D341Med (cell line): ENCODE results near the gene PDE10A.
"Not testable (repeated sequence)": the region's sequence is repeated elsewhere in the genome, so short reads cannot be mapped to it uniquely, and the experiment has no call there.

Experiments used
- DNase-seq: peaks from one replicate; pipeline ENCODE4 v3.0.0; 2012; ENCODE audit warnings: low spot score

The PDE10A gene

GRCh38 chr6:165586706-165587105 is 76.3 kb downstream of the PDE10A start:
- no peak for DNase-seq

DNA sequence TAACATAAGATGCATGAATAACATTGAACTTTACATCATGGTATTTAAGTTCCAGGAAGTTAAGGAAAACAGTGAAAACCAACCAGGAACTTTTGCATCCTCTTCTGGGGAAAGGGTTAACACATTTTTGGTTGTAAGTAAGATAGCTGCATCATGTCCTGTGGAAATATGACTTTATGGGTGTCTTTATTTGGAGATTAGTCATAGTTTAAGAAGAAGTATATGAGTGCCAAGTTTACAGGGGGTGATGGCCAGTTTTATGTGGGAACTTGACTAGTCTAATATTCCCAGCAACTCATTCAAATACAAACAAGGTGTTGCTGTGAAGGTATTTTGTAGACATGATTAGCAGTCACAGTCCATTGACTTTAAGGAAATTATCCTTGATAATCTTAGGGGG is 78.0 kb downstream of the PDE10A start:
- DNase-seq, result no peak

GRCh38 chr6:165584541-165584940 is 78.5 kb downstream of the PDE10A start:
- DNase-seq, result no peak

DNA sequence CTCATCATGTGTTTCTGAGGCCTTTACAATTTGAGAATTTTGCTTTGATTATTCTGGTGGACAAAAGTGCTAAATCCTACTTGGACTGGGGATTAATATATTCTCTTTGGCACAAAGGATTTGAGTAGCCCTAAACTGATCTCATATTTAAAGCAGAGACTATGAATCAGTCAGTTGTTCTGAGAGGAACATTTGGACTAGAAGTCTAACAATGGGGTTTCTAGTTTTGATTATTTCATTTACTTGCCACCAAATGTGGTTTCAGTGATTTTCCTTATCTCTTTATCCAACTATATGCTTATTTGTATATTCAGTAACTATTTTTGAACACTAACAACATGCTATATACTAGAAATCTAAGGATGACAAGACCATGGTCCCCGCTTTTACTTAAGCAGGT is 81.4 kb downstream of the PDE10A start:
- no peak for DNase-seq

GRCh38 chr6:165580136-165580535 is 82.9 kb downstream of the PDE10A start:
- no peak for DNase-seq

DNA sequence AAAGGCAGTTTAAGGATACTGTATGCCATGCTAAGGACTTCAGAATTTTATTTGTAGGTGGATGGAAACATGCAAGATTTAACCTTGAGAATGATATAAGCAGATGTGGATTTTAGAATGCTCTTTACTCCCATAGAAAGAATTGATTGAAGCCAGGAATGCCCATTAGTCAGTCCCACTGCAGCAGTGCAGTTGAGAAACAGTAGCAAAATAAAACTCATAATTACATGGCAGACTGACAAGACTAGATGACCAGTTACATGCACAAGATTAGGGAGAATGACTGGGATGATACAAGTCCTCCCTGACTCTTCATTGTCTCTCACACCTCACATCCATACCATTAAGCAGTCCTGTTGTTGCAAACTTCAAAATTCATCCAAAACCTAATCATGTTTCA is 83.9 kb downstream of the PDE10A start:
- no peak for DNase-seq

DNA sequence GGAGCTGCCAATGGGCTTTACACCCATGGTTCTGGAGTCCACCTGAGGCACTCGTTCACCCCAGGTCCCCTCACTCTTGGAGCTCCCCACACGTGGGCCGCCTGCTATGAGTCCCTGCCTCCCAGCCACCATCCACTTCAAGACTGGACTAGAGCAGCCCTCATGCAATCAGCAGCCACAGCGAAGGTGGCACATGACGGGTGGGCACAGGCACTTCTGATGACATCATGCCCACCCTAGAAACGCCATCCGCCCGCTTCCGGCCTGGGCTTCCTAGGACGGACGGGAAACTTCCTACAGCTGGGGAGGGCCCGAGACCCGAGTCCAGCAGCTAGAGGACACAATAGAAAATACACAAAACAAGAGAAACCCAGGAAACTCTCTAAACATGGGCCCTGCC is 85.5 kb downstream of the PDE10A start:
- no peak for DNase-seq

DNA sequence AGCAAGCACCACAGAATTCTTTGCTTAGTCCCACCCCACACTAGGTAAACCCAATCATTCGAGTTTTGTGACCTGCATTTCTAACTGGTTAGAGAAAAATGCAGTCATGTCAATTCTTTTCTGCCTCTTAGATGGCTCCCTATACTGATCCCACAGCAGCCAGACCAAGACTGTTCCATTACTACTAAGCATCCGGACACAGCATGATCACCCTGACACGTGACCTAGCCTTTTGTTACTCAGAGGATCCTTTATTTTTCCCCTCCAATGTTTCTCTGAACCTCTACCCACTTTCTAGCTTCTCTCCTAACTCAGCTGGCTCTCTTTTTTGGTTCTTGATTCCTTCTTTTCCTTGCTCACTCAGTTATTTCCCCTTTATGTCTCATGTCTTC is 87.9 kb downstream of the PDE10A start:
- DNase-seq, result no peak

GRCh38 chr6:165574220-165575157 is 88.6 kb downstream of the PDE10A start:
- no peak for DNase-seq

GRCh38 chr6:165573671-165574070 is 89.4 kb downstream of the PDE10A start:
- no peak for DNase-seq

DNA sequence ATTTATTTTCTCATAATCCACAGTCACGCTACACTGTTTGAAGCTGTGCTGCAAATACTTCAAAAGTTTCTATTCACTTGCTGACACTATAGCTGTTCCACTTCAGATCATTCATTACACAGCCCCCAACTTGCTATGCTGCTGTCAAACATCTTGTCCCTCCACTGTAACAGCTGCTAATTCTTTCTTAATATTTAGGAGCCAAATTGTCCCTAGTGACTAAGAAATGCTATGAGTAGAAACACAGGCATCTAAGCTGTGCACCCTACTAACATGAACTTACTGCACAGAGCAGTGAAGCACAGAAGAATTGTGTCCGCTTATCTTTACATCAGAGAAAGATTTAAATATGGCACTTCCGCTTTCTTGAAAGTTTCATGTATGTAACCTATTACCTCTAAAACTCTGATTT is 91.3 kb downstream of the PDE10A start:
- no peak for DNase-seq

GRCh38 chr6:165571068-165571682 is 91.9 kb downstream of the PDE10A start:
- no peak for DNase-seq

DNA sequence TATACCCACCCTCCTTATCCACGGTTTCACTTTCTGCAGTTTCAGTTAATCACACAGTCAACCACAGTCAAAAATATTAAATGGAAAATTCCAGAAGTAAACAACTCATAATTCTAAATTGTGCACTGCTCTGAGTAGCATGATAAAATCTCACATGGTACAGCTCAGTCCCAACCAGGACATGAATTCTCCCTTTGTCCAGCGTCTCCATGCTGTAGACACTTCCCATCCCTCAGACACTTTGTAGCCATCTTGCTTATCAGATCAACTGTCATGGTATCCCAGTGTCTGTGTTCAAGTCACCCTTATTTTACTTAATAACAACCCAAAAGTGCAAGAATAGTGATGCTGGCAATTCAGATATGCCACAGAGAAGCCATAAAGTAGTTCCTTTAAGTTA is 94.7 kb downstream of the PDE10A start:
- DNase-seq, result no peak

DNA sequence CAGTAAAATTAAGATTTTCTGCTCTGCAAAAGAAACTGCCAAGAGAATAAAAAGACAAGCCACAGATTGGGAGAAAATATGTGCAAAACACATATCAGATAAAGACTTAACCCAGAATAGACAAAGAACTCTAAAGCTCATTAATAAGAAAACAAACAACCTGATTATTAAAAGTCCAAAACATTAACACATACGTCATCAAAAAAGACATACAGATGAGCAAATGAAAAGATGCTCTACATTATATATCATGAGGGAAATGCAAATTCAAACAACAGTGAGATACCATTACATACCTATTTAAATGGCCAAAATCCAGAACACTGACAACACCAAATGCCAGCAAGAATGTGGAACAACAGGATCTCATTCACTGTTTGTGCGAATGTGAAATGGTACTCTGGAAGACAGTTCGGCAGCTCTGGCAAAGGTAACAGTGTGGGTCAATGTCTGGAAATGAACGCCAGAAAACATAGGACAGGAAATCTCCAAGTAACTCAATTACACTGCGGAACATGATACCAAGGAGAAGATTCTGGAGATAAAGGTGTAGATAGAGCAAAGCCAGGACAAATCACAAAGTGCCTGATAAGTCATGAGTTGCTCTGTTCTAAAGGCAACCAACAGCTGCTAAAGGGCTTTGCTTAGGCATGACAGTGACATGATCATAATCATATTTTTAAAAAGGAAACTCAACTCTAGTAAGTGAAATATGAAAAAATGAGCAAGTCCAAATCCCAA is 96.8 kb downstream of the PDE10A start:
- no peak for DNase-seq

DNA sequence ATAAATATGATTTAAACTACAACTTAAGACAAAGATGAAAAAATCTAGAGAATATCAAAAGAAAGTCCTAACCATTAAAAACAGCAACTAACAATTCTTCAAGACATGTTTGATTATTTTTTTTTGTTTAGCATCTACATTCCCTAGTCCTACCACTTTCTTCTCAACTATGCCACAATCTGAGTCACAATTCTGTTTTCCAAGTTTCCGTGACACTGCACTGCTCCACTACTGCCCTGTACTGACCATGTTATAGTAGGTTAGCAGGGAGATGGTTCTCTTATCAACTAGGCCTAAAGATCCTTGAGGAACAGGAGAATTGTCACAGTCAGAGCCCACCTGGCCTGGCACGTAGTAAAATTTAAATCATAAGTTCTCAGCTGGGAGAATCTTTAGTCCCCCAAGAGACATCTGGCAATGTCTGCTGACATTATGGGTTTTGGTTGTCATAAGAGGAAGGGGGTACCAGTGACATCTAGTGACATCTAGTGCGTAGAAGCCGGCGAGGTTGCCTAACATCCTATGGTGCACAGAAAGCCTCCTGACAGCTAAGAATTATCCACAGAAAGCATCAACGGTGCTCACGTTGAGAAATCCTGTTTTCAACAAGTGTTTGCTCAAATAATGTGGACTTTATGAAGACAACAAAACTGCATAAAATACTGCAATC is 100.5 kb downstream of the PDE10A start:
- DNase-seq, result no peak

GRCh38 chr6:165559632-165560031 is 103.4 kb downstream of the PDE10A start:
- DNase-seq, result no peak

DNA sequence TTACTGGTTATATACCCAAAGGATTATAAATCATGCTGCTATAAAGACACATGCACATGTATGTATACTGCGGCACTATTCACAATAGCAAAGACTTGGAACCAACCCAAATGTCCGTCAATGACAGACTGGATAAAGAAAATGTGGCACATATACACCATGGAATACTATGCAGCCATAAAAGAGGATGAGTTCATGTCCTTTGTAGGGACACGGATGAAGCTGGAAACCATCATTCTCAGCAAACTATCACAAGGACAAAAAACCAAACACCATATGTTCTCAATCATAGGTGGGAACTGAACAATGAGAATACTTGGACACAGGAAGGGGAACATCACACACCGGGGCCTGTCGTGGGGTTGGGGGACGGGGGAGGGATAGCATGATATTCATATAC is 104.9 kb downstream of the PDE10A start:
- not testable (repeated sequence) for DNase-seq

DNA sequence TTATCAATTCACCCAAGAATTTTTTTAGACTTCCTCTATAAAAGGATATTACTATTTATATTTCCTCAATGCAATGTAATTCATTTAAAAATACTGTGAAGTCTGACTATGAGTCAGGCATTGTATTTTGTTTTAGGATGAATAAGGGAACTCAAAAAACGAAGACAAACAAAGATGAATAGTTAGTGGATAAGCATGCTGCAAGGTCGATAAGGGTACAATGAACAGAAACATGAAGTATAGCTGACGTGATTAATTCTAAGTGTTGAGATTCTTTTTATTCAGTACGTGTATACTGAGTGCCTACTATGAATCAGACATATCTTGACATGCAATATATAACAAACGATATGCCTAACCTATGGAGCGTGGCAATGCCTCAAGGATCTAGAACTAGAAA is 105.4 kb downstream of the PDE10A start:
- no peak for DNase-seq

DNA sequence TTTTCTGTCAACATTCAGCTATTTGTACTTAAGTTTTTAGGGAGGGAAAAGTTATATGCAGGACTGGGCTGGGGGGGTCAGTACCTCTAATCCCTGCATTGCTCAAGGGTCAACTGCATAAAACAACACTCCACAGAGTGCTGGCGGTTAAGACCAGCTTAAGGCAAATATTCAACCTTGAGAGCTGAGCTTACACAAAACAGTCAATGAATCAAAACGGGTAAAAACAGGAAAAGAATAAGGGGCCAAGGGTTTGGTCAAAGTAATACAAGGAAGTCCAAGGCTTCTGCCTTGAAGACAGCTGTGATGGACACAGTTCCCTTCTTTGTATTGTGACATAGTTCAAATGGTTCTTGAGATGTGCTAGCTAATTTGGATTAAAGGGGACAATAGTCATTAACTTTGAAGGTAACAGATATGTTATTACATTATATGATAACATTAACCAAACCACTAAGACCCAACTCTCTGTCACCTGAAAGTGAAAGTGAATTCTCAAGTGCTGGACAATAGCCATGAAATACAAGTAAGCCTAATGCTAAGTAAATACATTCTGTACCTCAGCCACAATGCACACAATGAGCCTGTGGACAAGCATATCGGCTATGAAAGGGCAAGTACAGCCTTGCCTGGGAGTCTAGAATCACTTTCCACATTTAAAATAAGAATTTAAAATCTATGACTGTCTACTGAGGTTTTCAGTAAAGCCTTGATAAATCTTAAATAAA is 106.8 kb downstream of the PDE10A start:
- DNase-seq, result no peak

DNA sequence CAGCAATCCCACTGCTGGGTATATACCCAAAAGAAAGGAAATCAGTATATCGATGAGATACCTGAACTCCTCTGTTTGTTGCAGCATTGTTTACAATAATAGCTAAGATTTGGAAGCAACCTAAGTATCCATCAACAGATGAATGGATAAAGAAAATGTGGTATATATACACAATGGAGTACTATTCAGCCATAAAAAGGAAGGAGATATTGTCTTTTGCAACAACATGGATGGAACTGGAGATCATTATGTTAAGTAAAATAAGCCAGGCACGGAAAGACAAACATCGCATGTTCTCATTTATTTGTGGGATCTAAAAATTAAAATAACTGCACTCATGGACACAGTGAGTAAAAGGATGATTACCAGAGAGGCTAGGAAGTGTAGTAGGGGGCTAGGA is 108.4 kb downstream of the PDE10A start:
- DNase-seq, result not testable (repeated sequence)

GRCh38 chr6:165552248-165552736 is 110.7 kb downstream of the PDE10A start:
- DNase-seq, result no peak
